COLO829 (cell line): Measurements from ENCODE around the gene FHIT.

Experiments used
- DNase-seq: peaks from one replicate; pipeline ENCODE4 v3.0.0; 2012; ENCODE audit warnings: low spot score

FHIT gene

DNA sequence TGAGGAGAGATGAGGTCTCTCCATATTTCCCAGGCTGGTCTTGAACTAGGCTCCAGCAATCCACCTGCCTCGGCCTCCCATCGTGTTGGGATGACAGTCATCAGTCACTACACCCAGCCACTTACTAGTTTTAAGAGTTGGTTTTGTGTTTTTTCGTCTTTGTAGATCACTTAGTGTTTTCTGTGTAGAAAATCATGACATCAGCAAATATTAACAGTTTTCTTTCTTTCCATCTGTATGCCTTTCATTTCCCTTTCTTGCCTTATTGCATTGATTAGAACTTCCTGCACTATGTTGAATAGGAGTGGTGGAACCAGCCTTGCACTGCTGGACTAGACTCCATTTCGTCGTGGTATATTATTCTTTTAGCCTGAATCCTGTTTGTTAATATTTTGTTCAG is 415.5 kb downstream of the FHIT start:
- DNase-seq = no peak

DNA sequence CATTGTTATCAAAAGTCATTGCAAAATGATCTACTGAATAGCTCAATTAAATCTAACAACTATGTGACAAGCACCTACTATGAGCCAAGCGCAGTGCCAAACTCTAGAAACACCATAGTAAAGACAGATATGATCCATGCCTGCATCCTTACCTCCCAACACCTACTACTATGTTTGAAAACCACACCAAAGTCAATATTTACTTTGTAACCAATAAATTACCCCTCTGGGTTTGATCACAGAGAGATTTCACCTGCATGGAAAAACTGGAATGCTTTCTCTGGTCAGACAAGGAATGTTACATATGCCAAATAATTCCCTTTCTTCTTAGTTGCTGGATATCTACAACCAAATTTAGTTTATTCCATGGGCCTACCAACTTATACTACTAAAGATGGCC is 422.2 kb downstream of the FHIT start:
- no peak for DNase-seq

- DNase-seq = no peak
Measured at GRCh38 chr3:60827666-60828065, 423.6 kb downstream of the FHIT start.

GRCh38 chr3:60826511-60826910 is 424.7 kb downstream of the FHIT start:
- DNase-seq = no peak

GRCh38 chr3:60812502-60812901 is 438.8 kb downstream of the FHIT start:
- DNase-seq = no peak

DNA sequence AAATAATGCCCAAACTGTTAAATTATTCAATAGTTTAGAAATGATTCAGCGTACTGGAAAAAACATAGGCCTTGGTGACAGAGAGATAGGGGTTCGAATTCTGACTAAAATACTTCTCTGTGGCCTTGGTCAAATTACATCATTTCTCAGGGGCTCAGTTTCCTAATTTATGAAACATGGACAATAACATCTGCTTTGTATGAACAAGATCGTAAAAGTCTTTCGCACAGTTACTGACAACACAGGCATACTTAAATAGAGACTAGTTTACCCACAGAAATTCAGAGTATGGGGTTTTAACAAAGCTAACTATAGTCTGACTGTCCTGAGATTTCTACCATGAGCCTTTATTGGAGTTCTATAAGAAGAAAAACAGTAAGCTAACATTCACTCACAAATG is 440.4 kb downstream of the FHIT start:
- DNase-seq = no peak

GRCh38 chr3:60809857-60810610 is 441.2 kb downstream of the FHIT start:
- no peak for DNase-seq

DNA sequence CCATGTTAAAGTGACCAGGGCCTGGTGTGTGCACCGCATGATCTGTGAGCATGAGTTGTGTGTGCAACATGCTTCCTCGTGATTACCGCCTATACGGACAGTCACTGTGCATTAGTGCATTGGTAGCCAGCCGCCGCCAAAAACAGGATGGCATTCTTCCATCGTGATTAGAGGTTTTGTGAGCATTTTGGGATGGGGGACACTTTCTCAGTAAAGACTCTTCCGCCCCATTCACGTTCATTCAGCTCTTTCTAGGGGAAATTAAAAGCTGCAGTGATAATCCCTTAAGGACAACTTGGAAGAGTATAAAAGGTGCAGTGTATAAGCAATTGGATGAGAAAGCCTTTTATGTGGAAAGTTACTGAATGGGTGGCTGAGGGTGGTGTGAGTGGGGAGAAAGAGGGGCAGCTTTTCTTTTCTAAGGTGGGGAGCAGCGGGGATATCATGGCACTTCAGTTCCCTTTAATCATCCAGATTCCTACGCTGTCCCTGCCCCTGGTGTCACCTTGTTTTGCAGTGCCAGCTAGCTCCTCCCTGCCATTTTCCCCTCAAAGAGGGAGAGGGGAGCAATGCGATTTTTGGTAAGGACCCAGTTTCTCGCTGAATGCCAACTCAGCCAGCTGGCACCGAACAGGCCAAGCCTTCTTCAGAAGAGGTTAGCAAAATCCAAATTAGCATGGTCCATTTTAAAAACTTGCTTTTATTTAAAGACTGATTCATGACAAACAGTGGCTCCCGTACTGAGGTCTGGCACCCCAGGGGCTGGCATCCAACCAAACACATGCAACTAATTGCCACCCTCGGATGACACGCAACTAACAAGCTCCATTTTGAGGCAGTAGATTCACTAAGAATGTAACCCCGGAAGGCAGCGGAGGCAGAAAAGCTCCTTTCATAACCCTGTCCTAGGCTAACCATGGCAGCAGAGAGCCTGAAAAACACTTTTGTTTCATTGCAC is 447.8 kb downstream of the FHIT start:
- DNase-seq = peak; percentile 43

DNA sequence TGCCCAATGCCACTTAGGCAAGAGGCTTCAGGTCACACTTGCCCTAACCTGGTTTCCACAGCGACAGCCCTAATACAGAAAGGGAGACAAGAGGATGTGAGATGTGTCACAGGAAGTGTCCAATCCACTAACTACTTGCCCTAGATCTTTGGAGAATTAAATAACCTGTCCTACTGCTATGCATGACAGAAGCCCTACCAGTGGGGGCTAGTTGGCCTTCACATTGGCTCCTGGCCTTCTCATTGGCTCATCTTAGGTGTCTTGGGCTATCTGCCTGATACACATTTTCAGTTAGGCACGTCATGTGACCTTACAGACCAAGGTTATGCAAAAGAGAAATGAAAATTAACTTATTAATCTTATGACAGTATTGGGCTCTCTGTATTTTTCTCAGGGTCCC is 449.9 kb downstream of the FHIT start:
- DNase-seq = no peak

GRCh38 chr3:60798456-60798855 is 452.8 kb downstream of the FHIT start:
- DNase-seq = peak; percentile 89

GRCh38 chr3:60792249-60792852 is 458.9 kb downstream of the FHIT start:
- DNase-seq = no peak

DNA sequence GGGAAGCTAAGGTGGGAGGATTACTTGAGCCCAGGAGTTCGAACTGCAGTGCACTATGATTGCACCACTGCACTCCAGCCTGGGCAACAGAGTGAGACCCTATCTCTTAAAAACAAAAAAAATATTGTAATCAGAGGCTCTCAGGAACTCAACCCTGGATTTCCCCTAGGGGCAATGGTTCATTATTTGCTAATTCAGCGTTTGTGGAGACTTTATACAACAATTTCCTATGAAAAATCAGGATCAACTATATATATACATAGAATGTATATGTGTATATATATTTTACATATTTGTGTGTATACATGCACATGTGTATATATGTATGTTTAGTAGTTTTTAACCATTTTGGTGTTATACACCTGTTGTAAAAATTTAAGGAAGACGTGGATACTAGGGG is 463.1 kb downstream of the FHIT start:
- DNase-seq = no peak

DNA sequence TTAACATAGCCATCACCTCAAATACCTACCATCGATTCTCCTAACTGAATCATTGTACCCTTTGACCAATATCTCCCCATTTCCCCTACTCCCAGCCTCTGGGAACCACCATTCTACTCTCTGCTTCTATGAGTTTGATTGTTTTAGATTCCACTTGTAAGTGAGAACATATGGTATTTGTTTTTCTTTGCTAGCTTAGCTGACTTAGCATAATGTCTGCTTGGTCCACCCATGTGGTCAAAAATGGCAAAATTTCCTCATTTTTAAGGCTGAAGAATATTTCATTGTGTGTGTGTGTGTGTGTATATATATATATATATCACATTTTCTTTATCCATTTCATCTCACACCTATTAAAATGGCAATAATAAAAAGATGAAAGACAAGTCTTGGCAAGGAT is 469.3 kb downstream of the FHIT start:
- DNase-seq = no peak

DNA sequence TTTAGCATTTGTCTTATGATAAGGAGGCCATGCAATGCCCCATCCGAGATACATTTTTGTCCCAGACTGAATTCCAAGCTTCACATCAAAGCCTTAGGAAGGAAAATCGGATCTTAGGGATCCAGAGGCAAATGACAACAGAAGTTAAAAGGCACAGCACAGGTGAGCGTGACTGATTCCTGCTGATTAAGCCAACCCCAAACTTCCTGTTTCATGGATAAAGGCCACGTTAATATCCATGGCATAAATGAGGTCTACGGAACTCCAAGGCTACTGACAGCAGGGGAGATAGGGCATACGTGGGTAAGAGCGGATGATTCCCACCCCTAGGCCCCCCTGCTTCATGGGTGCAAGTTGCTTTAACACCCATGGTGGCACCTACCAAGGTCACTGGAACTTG is 471.6 kb downstream of the FHIT start:
- DNase-seq = no peak

- DNase-seq = no peak
Measured at GRCh38 chr3:60775985-60776384, 475.3 kb downstream of the FHIT start.

DNA sequence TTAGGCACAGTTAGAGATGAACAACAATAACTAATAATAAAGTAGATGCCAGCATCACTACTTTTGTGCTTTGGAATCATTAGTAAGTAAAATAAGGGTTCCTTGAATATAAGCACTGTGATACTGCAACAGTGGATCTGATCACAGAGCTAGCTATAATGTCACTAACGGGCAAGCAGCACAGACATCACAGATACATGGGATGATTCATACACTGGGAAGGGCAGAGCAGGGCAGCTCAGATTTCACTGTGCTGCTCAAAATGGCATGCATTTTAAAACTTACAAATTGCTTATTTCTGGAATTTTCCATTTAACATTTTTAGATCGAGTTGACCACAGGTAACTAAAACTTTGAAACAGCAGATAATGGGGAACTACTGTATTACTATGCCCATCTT is 476.6 kb downstream of the FHIT start:
- DNase-seq = no peak

GRCh38 chr3:60772584-60772983 is 478.7 kb downstream of the FHIT start:
- no peak for DNase-seq

DNA sequence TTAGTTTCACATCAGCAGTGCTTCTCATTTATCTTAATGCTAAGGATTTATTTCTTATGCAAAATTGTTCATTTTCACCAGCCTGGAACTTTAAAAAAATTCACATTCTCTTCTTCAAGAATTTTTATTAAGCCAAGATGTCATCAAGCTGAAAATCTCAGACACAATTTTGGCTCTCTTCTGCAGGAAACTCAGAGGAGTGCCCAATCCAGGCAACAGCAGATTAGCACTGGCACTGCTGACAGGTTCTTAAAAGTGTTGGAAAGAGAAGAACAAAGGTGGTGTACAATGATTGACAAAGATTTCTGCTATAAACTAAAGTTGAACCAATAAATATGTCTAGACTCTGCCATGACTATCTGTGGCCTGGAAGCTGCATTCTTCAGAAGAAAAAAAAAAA is 479.5 kb downstream of the FHIT start:
- no peak for DNase-seq

DNA sequence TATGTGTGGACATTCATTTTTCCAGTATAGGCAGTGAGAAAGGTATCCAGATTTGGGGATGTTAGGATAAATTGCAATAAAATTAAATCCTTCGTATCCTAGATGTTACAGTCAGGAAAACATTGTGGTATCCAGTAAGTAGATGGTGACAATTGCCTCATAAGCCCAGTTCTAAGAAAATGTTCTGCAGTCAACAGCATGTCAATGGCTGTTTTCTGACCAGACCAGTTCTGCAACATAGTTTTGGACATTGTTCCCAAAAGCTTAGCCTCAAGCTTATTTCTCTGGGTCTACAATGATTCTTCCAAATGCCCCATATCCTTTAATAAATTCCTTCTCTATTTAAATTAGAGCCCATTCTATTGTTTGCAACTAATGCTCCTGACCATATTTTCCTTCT is 480.7 kb downstream of the FHIT start:
- DNase-seq = no peak

DNA sequence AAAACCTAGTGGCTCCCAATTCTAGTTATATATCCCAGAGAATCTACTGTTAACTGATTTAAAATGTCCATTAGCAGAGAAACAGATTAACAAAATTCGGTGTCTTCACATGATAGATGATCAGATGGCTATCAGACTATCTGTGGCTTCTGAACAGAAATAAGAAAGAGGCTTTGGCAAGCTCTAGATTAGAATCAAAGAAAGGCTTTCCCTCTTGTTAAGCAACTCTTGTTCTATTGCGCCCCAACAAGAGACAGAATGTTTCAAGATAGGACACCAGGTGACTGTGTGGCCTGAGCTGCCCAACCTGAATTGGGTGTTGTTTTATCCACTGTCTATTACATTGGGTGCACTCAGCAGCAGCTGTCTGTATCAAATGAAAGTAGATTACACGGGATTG is 483.7 kb downstream of the FHIT start:
- no peak for DNase-seq

GRCh38 chr3:60765776-60766175 is 485.5 kb downstream of the FHIT start:
- no peak for DNase-seq

DNA sequence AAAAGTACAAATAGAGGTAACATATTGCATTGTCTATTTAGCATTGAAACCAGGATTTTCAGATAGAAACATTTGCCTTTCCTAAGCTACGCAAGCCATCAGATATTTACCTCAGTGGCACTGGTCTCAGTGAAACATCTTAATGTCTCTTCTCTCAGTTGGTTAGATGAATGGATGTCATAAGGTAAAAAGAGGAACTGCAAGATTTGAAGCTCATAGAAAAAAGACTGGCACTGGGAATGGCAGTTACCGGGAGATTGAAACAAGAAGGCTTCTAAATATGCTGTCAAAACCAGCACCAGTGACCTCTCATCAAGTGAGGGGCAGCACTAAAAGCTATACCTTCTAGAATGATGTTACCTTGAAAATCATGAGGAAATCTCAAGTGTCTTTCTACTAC is 486.4 kb downstream of the FHIT start:
- no peak for DNase-seq

DNA sequence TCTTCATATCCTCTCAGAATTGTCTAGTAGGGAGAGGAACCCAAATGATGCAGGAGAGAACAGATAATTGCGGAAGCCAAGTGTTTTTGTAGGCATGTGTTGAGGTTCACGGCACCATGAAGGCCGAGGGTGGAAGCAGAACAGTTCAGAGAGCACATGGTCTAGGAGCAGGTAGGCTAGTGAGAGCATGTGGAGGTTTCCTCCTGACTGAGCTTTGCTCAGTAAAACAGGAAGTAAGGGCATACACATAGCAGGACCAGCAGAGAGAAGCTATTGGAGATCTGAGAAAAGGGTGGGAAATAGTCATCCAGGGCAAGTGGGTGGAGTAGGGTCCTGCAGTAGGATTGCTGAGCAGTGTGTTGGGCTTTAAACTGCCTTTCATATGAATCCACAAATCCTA is 491.1 kb downstream of the FHIT start:
- DNase-seq = no peak
